ENCODE data around the gene MED27.

MED27 gene

GRCh38 chr9:132126680-132127236, 47.1 kb upstream of the MED27 start (continued):
- TF ChIP-seq PATZ1 (tag by site-specific recombination; IDR thresholded peaks at IDR 0.05) (no peak), ZNF548 (tag by site-specific recombination; IDR thresholded peaks at IDR 0.05) (no peak)

GRCh38 chr9:132125944-132126679, 46.4 kb upstream of the MED27 start:
- ChIA-PET CTCF (interaction anchor here (0.6 kb wide), 1 partner anchor 359 kb away, joined by 4 read pairs; no protein-coding TSS in a partner anchor), POLR2A (no interaction called here)

DNA sequence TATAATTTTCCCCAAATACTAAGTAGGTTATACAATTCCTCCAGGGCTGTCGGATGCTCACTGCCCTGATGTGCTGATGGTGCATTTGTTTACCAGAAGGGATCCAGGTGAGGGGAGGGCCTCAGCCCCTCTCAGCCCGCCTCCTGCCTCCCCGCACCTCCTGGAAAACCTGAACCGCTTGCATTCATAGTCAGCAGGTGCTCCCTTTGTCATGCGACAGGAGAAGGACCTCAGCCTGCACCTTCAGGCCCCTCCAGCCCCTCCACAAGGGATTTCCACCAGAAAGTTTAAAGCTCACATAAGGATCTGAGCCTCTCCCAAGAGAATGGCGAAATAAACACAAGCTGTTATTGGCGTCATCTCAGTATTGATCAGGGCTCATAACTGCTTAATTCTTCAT, 45.7 kb upstream of the MED27 start:
- ChIA-PET POLR2A (no interaction called here), CTCF (no interaction called here)
- Histone ChIP-seq H3K27ac (ENCODE audit: extremely low read depth, low read depth, low read length) (no peak overlapping the region), H3K36me3 (ENCODE audit: control insufficient read depth in 2 of 2, insufficient read depth in 1 of 2, low read length in 2 of 2) (no peaks in the 10 kb centered on the region), H3K9me3 (ENCODE audit: control insufficient read depth, insufficient read depth, low read depth, low read length) (no peaks in the 10 kb centered on the region), H3K4me1 (ENCODE audit: control insufficient read depth, insufficient read depth, low read length) (no peaks in the 10 kb centered on the region), H3K4me3 (ENCODE audit: low read depth, low read length) (no peak overlapping the region)
- TF ChIP-seq YY1 (tag by site-specific recombination; IDR thresholded peaks at IDR 0.05) (no peak), ZNF24 (tag by site-specific recombination; IDR thresholded peaks at IDR 0.05) (no peak)

More at GRCh38 chr9:132125944-132126679, 46.4 kb upstream of the MED27 start:
- Histone ChIP-seq H3K27ac (ENCODE audit: extremely low read depth, low read depth, low read length) (no peak overlapping the region), H3K4me1 (ENCODE audit: control insufficient read depth, insufficient read depth, low read length) (no peaks in the 10 kb centered on the region), H3K9me3 (ENCODE audit: control insufficient read depth, insufficient read depth, low read depth, low read length) (no peaks in the 10 kb centered on the region), H3K4me3 (ENCODE audit: low read depth, low read length) (no peak overlapping the region), H3K36me3 (ENCODE audit: control insufficient read depth in 2 of 2, insufficient read depth in 1 of 2, low read length in 2 of 2) (no peaks in the 10 kb centered on the region)
- TF ChIP-seq, protein P1, sequence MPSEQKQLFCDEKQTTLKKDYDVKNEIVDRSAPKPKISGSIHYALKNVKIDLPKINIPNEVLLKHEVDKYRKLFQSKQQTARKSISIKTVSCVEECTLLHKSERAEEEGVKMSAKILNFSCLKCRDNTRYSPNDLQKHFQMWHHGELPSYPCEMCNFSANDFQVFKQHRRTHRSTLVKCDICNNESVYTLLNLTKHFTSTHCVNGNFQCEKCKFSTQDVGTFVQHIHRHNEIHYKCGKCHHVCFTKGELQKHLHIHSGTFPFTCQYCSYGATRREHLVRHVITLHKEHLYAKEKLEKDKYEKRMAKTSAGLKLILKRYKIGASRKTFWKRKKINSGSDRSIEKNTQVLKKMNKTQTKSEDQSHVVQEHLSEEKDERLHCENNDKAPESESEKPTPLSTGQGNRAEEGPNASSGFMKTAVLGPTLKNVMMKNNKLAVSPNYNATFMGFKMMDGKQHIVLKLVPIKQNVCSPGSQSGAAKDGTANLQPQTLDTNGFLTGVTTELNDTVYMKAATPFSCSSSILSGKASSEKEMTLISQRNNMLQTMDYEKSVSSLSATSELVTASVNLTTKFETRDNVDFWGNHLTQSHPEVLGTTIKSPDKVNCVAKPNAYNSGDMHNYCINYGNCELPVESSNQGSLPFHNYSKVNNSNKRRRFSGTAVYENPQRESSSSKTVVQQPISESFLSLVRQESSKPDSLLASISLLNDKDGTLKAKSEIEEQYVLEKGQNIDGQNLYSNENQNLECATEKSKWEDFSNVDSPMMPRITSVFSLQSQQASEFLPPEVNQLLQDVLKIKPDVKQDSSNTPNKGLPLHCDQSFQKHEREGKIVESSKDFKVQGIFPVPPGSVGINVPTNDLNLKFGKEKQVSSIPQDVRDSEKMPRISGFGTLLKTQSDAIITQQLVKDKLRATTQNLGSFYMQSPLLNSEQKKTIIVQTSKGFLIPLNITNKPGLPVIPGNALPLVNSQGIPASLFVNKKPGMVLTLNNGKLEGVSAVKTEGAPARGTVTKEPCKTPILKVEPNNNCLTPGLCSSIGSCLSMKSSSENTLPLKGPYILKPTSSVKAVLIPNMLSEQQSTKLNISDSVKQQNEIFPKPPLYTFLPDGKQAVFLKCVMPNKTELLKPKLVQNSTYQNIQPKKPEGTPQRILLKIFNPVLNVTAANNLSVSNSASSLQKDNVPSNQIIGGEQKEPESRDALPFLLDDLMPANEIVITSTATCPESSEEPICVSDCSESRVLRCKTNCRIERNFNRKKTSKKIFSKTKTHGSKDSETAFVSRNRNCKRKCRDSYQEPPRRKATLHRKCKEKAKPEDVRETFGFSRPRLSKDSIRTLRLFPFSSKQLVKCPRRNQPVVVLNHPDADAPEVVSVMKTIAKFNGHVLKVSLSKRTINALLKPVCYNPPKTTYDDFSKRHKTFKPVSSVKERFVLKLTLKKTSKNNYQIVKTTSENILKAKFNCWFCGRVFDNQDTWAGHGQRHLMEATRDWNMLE (tag by site-specific recombination; conservative IDR thresholded peaks at IDR 0.05; ENCODE audit: low read depth): no peak
- no peak for TF ChIP-seq ZNF112 (tag by site-specific recombination; IDR thresholded peaks at IDR 0.05)
- TF ChIP-seq KLF1 (tag by site-specific recombination; IDR thresholded peaks at IDR 0.05): no peak
- no peak for TF ChIP-seq ZNF155 (tag by site-specific recombination; IDR thresholded peaks at IDR 0.05)
- TF ChIP-seq ZNF416 (tag by site-specific recombination; IDR thresholded peaks at IDR 0.05): no peak
- TF ChIP-seq ZNF239 (tag by site-specific recombination; IDR thresholded peaks at IDR 0.05): no peak
- no peak for TF ChIP-seq ZNF544 (tag by site-specific recombination; IDR thresholded peaks at IDR 0.05)
- no peak for TF ChIP-seq ZNF202 (tag by site-specific recombination; IDR thresholded peaks at IDR 0.05; ENCODE audit: borderline replicate concordance)
- no peak for TF ChIP-seq IKZF3 (tag by site-specific recombination; IDR thresholded peaks at IDR 0.05)
- no peak for TF ChIP-seq ZSCAN16 (tag by site-specific recombination; IDR thresholded peaks at IDR 0.05)
- TF ChIP-seq, protein P2, sequence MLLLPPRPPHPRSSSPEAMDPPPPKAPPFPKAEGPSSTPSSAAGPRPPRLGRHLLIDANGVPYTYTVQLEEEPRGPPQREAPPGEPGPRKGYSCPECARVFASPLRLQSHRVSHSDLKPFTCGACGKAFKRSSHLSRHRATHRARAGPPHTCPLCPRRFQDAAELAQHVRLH (tag by site-specific recombination; IDR thresholded peaks at IDR 0.05): no peak
- no peak for TF ChIP-seq ZNF792 (tag by site-specific recombination; IDR thresholded peaks at IDR 0.05)
- no peak for TF ChIP-seq SALL2 (tag by site-specific recombination; IDR thresholded peaks at IDR 0.05; ENCODE audit: borderline replicate concordance)
- no peak for TF ChIP-seq SCRT1 (tag by site-specific recombination; IDR thresholded peaks at IDR 0.05; ENCODE audit: borderline replicate concordance)
- no peak for TF ChIP-seq MEIS1 (CRISPR knock-in tag; IDR thresholded peaks at IDR 0.05; ENCODE audit: borderline replicate concordance)

All from HEK293 (cell line).